MCF 10A (cell line): ENCODE measurements around the gene CDC42SE1. TPM values are rescaled to one million over a fixed set of nuclear protein-coding genes. Genes with fewer than 3 reads are reported as not detected.

ENCODE experiments used
- BruUV-seq: library from RNA; stranded (reverse); fragments of 400-500 nt; replicated peaks from 2 replicates; lab custom pipeline; 2021; lab: Mats Ljungman, UMichigan
- CTCF ChIA-PET: fragments of 300-600 bp; sonication (Branson Sonifier 250); formaldehyde crosslinking; extraction: SDS; loops from one replicate; lab custom pipeline; 2021; ENCODE audit warnings: antibody characterized with exemption, inconsistent platforms; lab: Yijun Ruan, JAX
- POLR2A ChIA-PET: fragments of 300-600, 350-650 bp; sonication (Branson Sonifier 250); formaldehyde crosslinking; extraction: SDS; loops from one replicate; lab custom pipeline; 2020; ENCODE audit warnings: antibody characterized with exemption, inconsistent platforms; lab: Yijun Ruan, JAX
- DNase-seq: peaks from one replicate; pipeline ENCODE4 v3.0.0-alpha.2; 2018; ENCODE audit not compliant: unreplicated experiment
- H3K27ac Mint-ChIP-seq: one replicate; pipeline ENCODE4 v1.8.0; 2022; ENCODE audit warnings: mild to moderate bottlenecking, low read depth, mixed read lengths; ENCODE audit not compliant: unreplicated experiment
- H3K27me3 Mint-ChIP-seq: one replicate; pipeline ENCODE4 v1.8.0; 2022; ENCODE audit warnings: mixed read lengths; ENCODE audit not compliant: insufficient read depth, unreplicated experiment
- H3K36me3 Mint-ChIP-seq: one replicate; pipeline ENCODE4 v1.8.0; 2022; ENCODE audit warnings: mild to moderate bottlenecking, moderate library complexity, mixed read lengths; ENCODE audit not compliant: insufficient read depth, unreplicated experiment
- H3K4me1 Mint-ChIP-seq: one replicate; pipeline ENCODE4 v1.8.0; 2022; ENCODE audit warnings: mixed read lengths; ENCODE audit not compliant: insufficient read depth, unreplicated experiment
- H3K4me3 Mint-ChIP-seq: one replicate; pipeline ENCODE4 v1.8.0; 2022; ENCODE audit warnings: mild to moderate bottlenecking, moderate library complexity, mixed read lengths; ENCODE audit not compliant: unreplicated experiment
- H3K9me3 Mint-ChIP-seq: one replicate; pipeline ENCODE4 v1.8.0; 2022; ENCODE audit warnings: mixed read lengths; ENCODE audit not compliant: unreplicated experiment
- CTCF ChIP-seq: fragments of 200-600 bp; IDR thresholded peaks from one replicate; pipeline ENCODE4 v1.8.0; 2022; ENCODE audit warnings: antibody characterized with exemption, mild to moderate bottlenecking; ENCODE audit not compliant: unreplicated experiment
- intact Hi-C: fragments of 100-400 bp; cut with micrococcal nuclease; formaldehyde crosslinking; loops from 2 replicates; pipeline ENCODE4 v1.14.1; 2022
- total RNA-seq: library from RNA; stranded (reverse); gene quantifications from 2 replicates; pipeline ENCODE4 v1.2.3, GENCODE V29; 2022

CDC42SE1 gene
- total RNA-seq, 1 experiment from 2014 or later: 139 TPM

- CTCF ChIA-PET: interaction anchor here (1.3 to 1.6 kb wide), 2 partner anchors 16 to 31 kb away, joined by 4 to 7 read pairs; no protein-coding TSS in a partner anchor
- POLR2A ChIA-PET: interaction anchor here (0.6 to 9.4 kb wide), 6 partner anchors 8 to 496 kb away, joined by 3 to 90 read pairs (median 30); partner anchors contain the start of genes C1orf56, GABPB2 and MINDY1
- H3K36me3 Mint-ChIP-seq: peaks cover 54% of the 10 kb centered on the region
- BruUV-seq: no TSS peak
- H3K4me3 Mint-ChIP-seq: no peak overlapping the region
- intact Hi-C loops: loop anchor here (5.0 kb wide), 1 partner anchor 49 kb away; the partner anchor contains the start of genes MINDY1 and PRUNE1
- peak overlapping the region; percentile 92 for H3K27ac Mint-ChIP-seq
- H3K4me1 Mint-ChIP-seq: peaks cover 47% of the 10 kb centered on the region
- no peaks in the 10 kb centered on the region for H3K27me3 Mint-ChIP-seq
- TF ChIP-seq CTCF: no peak
- DNase-seq: no peak
- no peaks in the 10 kb centered on the region for H3K9me3 Mint-ChIP-seq
Measured at GRCh38 chr1:151056149-151056548, 3.3 kb downstream of the CDC42SE1 start.

GRCh38 chr1:151055581-151055980 lies 3.8 kb downstream of the CDC42SE1 start:
- CTCF ChIA-PET: interaction anchor here (1.1 to 1.6 kb wide), 5 partner anchors 12 to 114 kb away, joined by 3 to 7 read pairs (median 4); no protein-coding TSS in a partner anchor
- no TSS peak for BruUV-seq
- no peaks in the 10 kb centered on the region for H3K27me3 Mint-ChIP-seq
- H3K9me3 Mint-ChIP-seq: no peaks in the 10 kb centered on the region
- H3K4me3 Mint-ChIP-seq: no peak overlapping the region
- H3K4me1 Mint-ChIP-seq: peaks cover 43% of the 10 kb centered on the region
- POLR2A ChIA-PET: interaction anchor here (0.6 to 9.4 kb wide), 7 partner anchors 8 to 495 kb away, joined by 3 to 90 read pairs (median 3); partner anchors contain the start of genes BNIPL, C1orf56 and GABPB2
- H3K36me3 Mint-ChIP-seq: peaks cover 58% of the 10 kb centered on the region
- DNase-seq: no peak
- H3K27ac Mint-ChIP-seq: peak overlapping the region; percentile 92
- intact Hi-C loops: loop anchor here (5.0 kb wide), 1 partner anchor 48 kb away; the partner anchor contains the start of genes MINDY1 and PRUNE1
- no peak for TF ChIP-seq CTCF

GRCh38 chr1:151054971-151055547 lies 4.4 kb downstream of the CDC42SE1 start:
- CTCF ChIA-PET: interaction anchor here (1.1 to 1.6 kb wide), 5 partner anchors 12 to 115 kb away, joined by 3 to 7 read pairs (median 4); no protein-coding TSS in a partner anchor
- POLR2A ChIA-PET: interaction anchor here (0.6 to 9.4 kb wide), 8 partner anchors 7 to 821 kb away, joined by 3 to 90 read pairs (median 4); partner anchors contain the start of genes BNIPL, C1orf56, GABPB2 and MINDY1
- TF ChIP-seq CTCF: no peak

GRCh38 chr1:151051356-151052009 lies 7.9 kb downstream of the CDC42SE1 start:
- H3K27ac Mint-ChIP-seq: no peak overlapping the region
- no TSS peak for BruUV-seq
- CTCF ChIA-PET: interaction anchor here (0.6 to 1.5 kb wide), 5 partner anchors 8 to 249 kb away, joined by 3 to 5 read pairs (median 3); partner anchors contain the start of gene CDC42SE1
- no peaks in the 10 kb centered on the region for H3K27me3 Mint-ChIP-seq
- intact Hi-C loops: no loop called here
- TF ChIP-seq CTCF: no peak
- peaks cover 61% of the 10 kb centered on the region for H3K36me3 Mint-ChIP-seq
- H3K4me3 Mint-ChIP-seq: no peak overlapping the region
- POLR2A ChIA-PET: interaction anchor here (3.8 to 9.7 kb wide), 2 partner anchors 8 to 45 kb away, joined by 17 to 90 read pairs; partner anchors contain the start of genes CDC42SE1, MINDY1 and MLLT11
- peaks cover 39% of the 10 kb centered on the region for H3K4me1 Mint-ChIP-seq
- no peaks in the 10 kb centered on the region for H3K9me3 Mint-ChIP-seq
- DNase-seq: no peak

More at GRCh38 chr1:151054971-151055547, 4.4 kb downstream of the CDC42SE1 start:
- no peak for DNase-seq
- H3K36me3 Mint-ChIP-seq: peaks cover 58% of the 10 kb centered on the region
- intact Hi-C loops: loop anchor here (5.0 kb wide), 1 partner anchor 48 kb away; the partner anchor contains the start of genes MINDY1 and PRUNE1
- H3K27ac Mint-ChIP-seq: peak overlapping the region; percentile 92
- no peaks in the 10 kb centered on the region for H3K9me3 Mint-ChIP-seq
- no peak overlapping the region for H3K4me3 Mint-ChIP-seq
- H3K27me3 Mint-ChIP-seq: no peaks in the 10 kb centered on the region
- no TSS peak for BruUV-seq
- peaks cover 42% of the 10 kb centered on the region for H3K4me1 Mint-ChIP-seq
